Measurements from ENCODE around the gene SURF6.

SURF6 gene

GRCh38 chr9:133371261-133371711 is 35.3 kb upstream of the SURF6 start:
- no peak overlapping the region for H3K9ac ChIP-seq (ENCODE audit: insufficient read length)

GRCh38 chr9:133370685-133371084 is 34.7 kb upstream of the SURF6 start:
- no peak for DNase-seq (ENCODE audit: low read depth, low spot score)
- H3K36me3 ChIP-seq (ENCODE audit: insufficient read depth, low read length): peaks cover 43% of the 10 kb centered on the region
- H3K9ac ChIP-seq (ENCODE audit: insufficient read length): no peak overlapping the region
- TF ChIP-seq POLR2AphosphoS5 (IDR thresholded peaks at IDR 0.05; ENCODE audit: borderline replicate concordance, low read depth, low read length) (no peak), FOXP2 (optimal IDR thresholded peaks at IDR 0.05; ENCODE audit: control extremely low read depth, extremely low read length, insufficient read depth) (no peak), EZH2 (IDR thresholded peaks at IDR 0.05) (no peak)
- H3K9me3 ChIP-seq (ENCODE audit: low read depth, low read length): no peaks in the 10 kb centered on the region
- no peak overlapping the region for H3K27ac ChIP-seq
- H3K4me3 ChIP-seq: no peak overlapping the region

More at GRCh38 chr9:133371261-133371711, 35.3 kb upstream of the SURF6 start:
- TF ChIP-seq EZH2 (IDR thresholded peaks at IDR 0.05): no peak
- no peak for TF ChIP-seq FOXP2 (optimal IDR thresholded peaks at IDR 0.05; ENCODE audit: control extremely low read depth, extremely low read length, insufficient read depth)
- no peak for TF ChIP-seq POLR2AphosphoS5 (IDR thresholded peaks at IDR 0.05; ENCODE audit: borderline replicate concordance, low read depth, low read length)
- H3K4me3 ChIP-seq: no peak overlapping the region
- no peak overlapping the region for H3K27ac ChIP-seq
- no peak for DNase-seq (ENCODE audit: low read depth, low spot score)
- H3K9me3 ChIP-seq (ENCODE audit: low read depth, low read length): no peaks in the 10 kb centered on the region
- peaks cover 37% of the 10 kb centered on the region for H3K36me3 ChIP-seq (ENCODE audit: insufficient read depth, low read length)

- peaks cover 50% of the 10 kb centered on the region for H3K36me3 ChIP-seq (ENCODE audit: insufficient read depth, low read length)
- TF ChIP-seq EZH2 (IDR thresholded peaks at IDR 0.05) (no peak), FOXP2 (optimal IDR thresholded peaks at IDR 0.05; ENCODE audit: control extremely low read depth, extremely low read length, insufficient read depth) (no peak), POLR2AphosphoS5 (IDR thresholded peaks at IDR 0.05; ENCODE audit: borderline replicate concordance, low read depth, low read length) (no peak)
- H3K9me3 ChIP-seq (ENCODE audit: low read depth, low read length): no peaks in the 10 kb centered on the region
- no peak overlapping the region for H3K27ac ChIP-seq
- H3K9ac ChIP-seq (ENCODE audit: insufficient read length): no peak overlapping the region
- no peak for DNase-seq (ENCODE audit: low read depth, low spot score)
- no peak overlapping the region for H3K4me3 ChIP-seq
Observed at GRCh38 chr9:133369933-133370332, 33.9 kb upstream of the SURF6 start.

- H3K4me3 ChIP-seq: no peak overlapping the region
- no peak for TF ChIP-seq EZH2 (IDR thresholded peaks at IDR 0.05)
- no peak for TF ChIP-seq FOXP2 (optimal IDR thresholded peaks at IDR 0.05; ENCODE audit: control extremely low read depth, extremely low read length, insufficient read depth)
- TF ChIP-seq POLR2AphosphoS5 (IDR thresholded peaks at IDR 0.05; ENCODE audit: borderline replicate concordance, low read depth, low read length): no peak
- DNase-seq (ENCODE audit: low read depth, low spot score): no peak
- H3K9me3 ChIP-seq (ENCODE audit: low read depth, low read length): no peaks in the 10 kb centered on the region
- H3K9ac ChIP-seq (ENCODE audit: insufficient read length): no peak overlapping the region
- H3K36me3 ChIP-seq (ENCODE audit: insufficient read depth, low read length): peaks cover 53% of the 10 kb centered on the region
- no peak overlapping the region for H3K27ac ChIP-seq
Observed at GRCh38 chr9:133369422-133369821, 33.4 kb upstream of the SURF6 start.

GRCh38 chr9:133368249-133368881 is 32.4 kb upstream of the SURF6 start:
- Histone ChIP-seq H3K36me3 (ENCODE audit: insufficient read depth, low read length) (peaks cover 61% of the 10 kb centered on the region), H3K9ac (ENCODE audit: insufficient read length) (no peak overlapping the region), H3K9me3 (ENCODE audit: low read depth, low read length) (no peaks in the 10 kb centered on the region), H3K27ac (no peak overlapping the region), H3K4me3 (no peak overlapping the region)
- TF ChIP-seq POLR2AphosphoS5 (IDR thresholded peaks at IDR 0.05; ENCODE audit: borderline replicate concordance, low read depth, low read length) (no peak), EZH2 (IDR thresholded peaks at IDR 0.05) (no peak), FOXP2 (optimal IDR thresholded peaks at IDR 0.05; ENCODE audit: control extremely low read depth, extremely low read length, insufficient read depth) (no peak)
- no peak for DNase-seq (ENCODE audit: low read depth, low spot score)

- no peak overlapping the region for H3K4me3 ChIP-seq
- H3K9ac ChIP-seq (ENCODE audit: insufficient read length): no peak overlapping the region
- H3K27ac ChIP-seq: no peak overlapping the region
- H3K9me3 ChIP-seq (ENCODE audit: low read depth, low read length): no peaks in the 10 kb centered on the region
- H3K36me3 ChIP-seq (ENCODE audit: insufficient read depth, low read length): peaks cover 61% of the 10 kb centered on the region
- no peak for TF ChIP-seq FOXP2 (optimal IDR thresholded peaks at IDR 0.05; ENCODE audit: control extremely low read depth, extremely low read length, insufficient read depth)
- no peak for TF ChIP-seq EZH2 (IDR thresholded peaks at IDR 0.05)
- no peak for TF ChIP-seq POLR2AphosphoS5 (IDR thresholded peaks at IDR 0.05; ENCODE audit: borderline replicate concordance, low read depth, low read length)
- no peak for DNase-seq (ENCODE audit: low read depth, low spot score)
Observed at GRCh38 chr9:133367778-133368177, 31.8 kb upstream of the SURF6 start.

- Histone ChIP-seq H3K36me3 (ENCODE audit: insufficient read depth, low read length) (peaks cover 62% of the 10 kb centered on the region), H3K9me3 (ENCODE audit: low read depth, low read length) (no peaks in the 10 kb centered on the region), H3K9ac (ENCODE audit: insufficient read length) (no peak overlapping the region), H3K4me3 (no peak overlapping the region), H3K27ac (no peak overlapping the region)
- TF ChIP-seq POLR2AphosphoS5 (IDR thresholded peaks at IDR 0.05; ENCODE audit: borderline replicate concordance, low read depth, low read length): no peak
- TF ChIP-seq EZH2 (IDR thresholded peaks at IDR 0.05): no peak
- TF ChIP-seq FOXP2 (optimal IDR thresholded peaks at IDR 0.05; ENCODE audit: control extremely low read depth, extremely low read length, insufficient read depth): no peak
- DNase-seq (ENCODE audit: low read depth, low spot score): no peak
Observed at GRCh38 chr9:133367221-133367620, 31.2 kb upstream of the SURF6 start.

GRCh38 chr9:133366435-133366834 is 30.4 kb upstream of the SURF6 start:
- Histone ChIP-seq H3K27ac (no peak overlapping the region), H3K4me3 (no peak overlapping the region), H3K36me3 (ENCODE audit: insufficient read depth, low read length) (peaks cover 70% of the 10 kb centered on the region), H3K9ac (ENCODE audit: insufficient read length) (no peak overlapping the region), H3K9me3 (ENCODE audit: low read depth, low read length) (no peaks in the 10 kb centered on the region)
- no peak for DNase-seq (ENCODE audit: low read depth, low spot score)
- no peak for TF ChIP-seq FOXP2 (optimal IDR thresholded peaks at IDR 0.05; ENCODE audit: control extremely low read depth, extremely low read length, insufficient read depth)
- no peak for TF ChIP-seq POLR2AphosphoS5 (IDR thresholded peaks at IDR 0.05; ENCODE audit: borderline replicate concordance, low read depth, low read length)
- TF ChIP-seq EZH2 (IDR thresholded peaks at IDR 0.05): no peak
